Measurements from ENCODE around the gene ADGRV1. TPM values are rescaled to one million over a fixed set of nuclear protein-coding genes. Genes with fewer than 3 reads are reported as not detected.

The ADGRV1 gene
- total and polyA plus RNA-seq, 12 donors, result 129 to 2,577 (median 695) TPM

DNA sequence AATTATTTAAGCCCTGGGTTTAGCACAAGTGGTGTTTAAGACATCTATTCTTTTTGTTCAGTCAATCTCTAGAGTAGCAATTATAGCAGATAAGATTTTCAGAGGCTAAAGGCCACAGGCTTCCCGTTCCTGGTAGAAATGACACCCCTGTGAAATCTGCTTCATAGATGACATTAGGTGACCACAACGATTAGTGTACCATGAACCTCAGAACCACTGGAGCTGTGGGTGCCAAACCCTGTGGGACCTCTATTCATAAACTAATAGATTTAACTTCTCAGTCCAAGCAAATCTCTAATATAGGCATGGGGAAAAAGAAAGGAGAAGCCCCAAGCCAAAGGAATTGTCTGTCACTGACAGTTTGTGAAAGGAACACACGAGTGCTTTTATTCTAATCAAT lies 617.1 kb downstream of the ADGRV1 start:
- Histone ChIP-seq H3K36me3 (replicated peaks in 1 of 2) (no peaks in the 10 kb centered on the region), H3K27me3 (no peaks in the 10 kb centered on the region), H3K4me3 (no peak overlapping the region), H3K4me1 (replicated peaks in 1 of 2) (no peaks in the 10 kb centered on the region), H3K9me3 (replicated peaks in 1 of 3) (no peaks in the 10 kb centered on the region), H3K27ac (no peak overlapping the region)
- intact Hi-C loops (cut with DNase I), result no loop called here
- WGBS, 4 donors, result 73 to 85% (median 79%) methylated on average over 3 of the region's 3 CpGs
- TF ChIP-seq, protein P1, sequence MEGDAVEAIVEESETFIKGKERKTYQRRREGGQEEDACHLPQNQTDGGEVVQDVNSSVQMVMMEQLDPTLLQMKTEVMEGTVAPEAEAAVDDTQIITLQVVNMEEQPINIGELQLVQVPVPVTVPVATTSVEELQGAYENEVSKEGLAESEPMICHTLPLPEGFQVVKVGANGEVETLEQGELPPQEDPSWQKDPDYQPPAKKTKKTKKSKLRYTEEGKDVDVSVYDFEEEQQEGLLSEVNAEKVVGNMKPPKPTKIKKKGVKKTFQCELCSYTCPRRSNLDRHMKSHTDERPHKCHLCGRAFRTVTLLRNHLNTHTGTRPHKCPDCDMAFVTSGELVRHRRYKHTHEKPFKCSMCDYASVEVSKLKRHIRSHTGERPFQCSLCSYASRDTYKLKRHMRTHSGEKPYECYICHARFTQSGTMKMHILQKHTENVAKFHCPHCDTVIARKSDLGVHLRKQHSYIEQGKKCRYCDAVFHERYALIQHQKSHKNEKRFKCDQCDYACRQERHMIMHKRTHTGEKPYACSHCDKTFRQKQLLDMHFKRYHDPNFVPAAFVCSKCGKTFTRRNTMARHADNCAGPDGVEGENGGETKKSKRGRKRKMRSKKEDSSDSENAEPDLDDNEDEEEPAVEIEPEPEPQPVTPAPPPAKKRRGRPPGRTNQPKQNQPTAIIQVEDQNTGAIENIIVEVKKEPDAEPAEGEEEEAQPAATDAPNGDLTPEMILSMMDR (IDR thresholded peaks at IDR 0.05), result no peak
- TF ChIP-seq POLR2A (IDR thresholded peaks at IDR 0.05), result no peak
- no peak for DNase-seq

DNA sequence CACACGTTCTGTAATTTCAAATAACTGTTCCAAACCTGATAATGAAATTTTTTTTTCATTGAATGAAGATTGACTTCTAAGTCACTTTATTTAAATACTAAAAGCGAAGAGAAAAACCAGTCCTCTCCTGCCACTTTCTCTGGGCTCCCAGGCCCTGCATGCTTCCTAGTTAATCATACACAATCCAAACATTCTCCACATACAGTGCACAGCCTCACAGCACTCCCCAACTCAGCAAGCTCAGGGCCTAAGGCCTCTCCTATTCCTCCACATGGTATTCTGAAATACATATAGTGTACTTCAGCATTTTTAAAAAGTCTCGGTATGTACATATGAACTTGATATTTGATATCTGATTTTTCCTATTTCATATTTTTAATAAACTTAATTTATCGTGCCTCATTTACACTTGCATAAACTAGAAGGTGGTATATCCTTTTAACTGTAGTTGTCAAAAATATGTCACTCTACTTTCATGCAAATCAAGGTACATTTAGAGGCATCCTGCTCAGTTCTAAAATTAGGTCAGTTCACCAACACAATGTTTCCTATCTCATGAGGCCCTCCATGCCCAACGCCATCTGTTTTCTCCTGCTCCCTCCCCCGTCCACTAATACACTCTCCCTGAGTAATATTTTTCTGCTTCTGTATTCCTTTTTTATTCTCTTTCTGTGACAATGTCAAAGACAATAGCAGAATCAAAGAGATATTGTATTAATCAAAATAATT lies 617.9 kb downstream of the ADGRV1 start:
- Histone ChIP-seq H3K9me3 (replicated peaks in 1 of 3) (no peaks in the 10 kb centered on the region), H3K4me3 (no peak overlapping the region), H3K4me1 (replicated peaks in 1 of 2) (no peaks in the 10 kb centered on the region), H3K36me3 (replicated peaks in 1 of 2) (no peaks in the 10 kb centered on the region), H3K27ac (no peak overlapping the region), H3K27me3 (no peaks in the 10 kb centered on the region)
- intact Hi-C loops (cut with DNase I), result no loop called here
- WGBS, 4 donors, result 62 to 76% (median 70%) methylated on average over 6 of the region's 6 CpGs
- TF ChIP-seq, protein P1 (IDR thresholded peaks at IDR 0.05), result no peak
- no peak for TF ChIP-seq POLR2A (IDR thresholded peaks at IDR 0.05)
- no peak for DNase-seq

DNA sequence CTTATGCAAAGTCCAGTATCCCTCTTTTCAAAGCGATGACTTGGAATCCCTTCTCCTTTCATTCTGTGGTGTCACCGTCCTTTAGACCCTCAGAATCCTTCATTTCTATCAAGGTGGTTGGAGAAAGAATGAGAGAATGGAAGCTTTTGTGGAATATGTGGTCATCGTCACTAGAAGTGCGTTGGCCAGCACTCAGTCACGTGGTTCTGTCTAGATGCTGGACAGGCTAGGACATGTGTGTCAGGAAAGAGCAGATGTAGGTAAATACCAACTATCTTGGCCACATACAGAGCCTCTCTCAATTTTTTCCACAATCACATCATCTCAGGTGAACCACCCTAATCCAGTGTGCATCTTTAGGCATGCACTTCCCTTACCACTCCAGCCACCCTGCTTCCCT lies 618.5 kb downstream of the ADGRV1 start:
- no peaks in the 10 kb centered on the region for H3K36me3 ChIP-seq (replicated peaks in 1 of 2)
- no peaks in the 10 kb centered on the region for H3K4me1 ChIP-seq (replicated peaks in 1 of 2)
- H3K27ac ChIP-seq, result no peak overlapping the region
- no peak overlapping the region for H3K4me3 ChIP-seq
- DNase-seq, result no peak
- TF ChIP-seq, protein P1 (IDR thresholded peaks at IDR 0.05), result no peak
- TF ChIP-seq POLR2A (IDR thresholded peaks at IDR 0.05), result no peak
- intact Hi-C loops (cut with DNase I), result no loop called here
- 95 to 98% (median 96%) methylated on average over 5 of the region's 5 CpGs for WGBS, 4 donors
- no peaks in the 10 kb centered on the region for H3K9me3 ChIP-seq (replicated peaks in 1 of 3)
- no peaks in the 10 kb centered on the region for H3K27me3 ChIP-seq

DNA sequence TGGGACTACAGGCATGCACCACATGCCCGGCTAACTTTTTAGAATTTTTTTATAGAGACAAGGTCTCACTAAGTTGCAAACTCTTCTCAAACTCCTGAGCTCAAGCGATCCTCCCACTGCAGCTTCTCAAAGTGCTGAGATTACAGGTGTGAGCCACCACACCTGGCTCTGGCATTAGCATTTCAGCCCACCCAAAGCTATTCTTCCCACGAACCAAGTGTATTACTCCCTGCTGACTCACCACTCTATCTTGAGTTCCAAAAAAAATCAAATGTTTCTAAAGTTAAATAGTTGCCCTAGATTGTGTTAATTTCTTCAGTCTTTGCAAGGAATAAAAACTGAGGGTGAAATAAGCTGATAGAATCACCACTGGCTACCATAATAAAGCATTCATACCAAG lies 619.0 kb downstream of the ADGRV1 start:
- DNase-seq, result no peak
- intact Hi-C loops (cut with DNase I), result no loop called here
- TF ChIP-seq POLR2A (IDR thresholded peaks at IDR 0.05), result no peak
- TF ChIP-seq, protein P1 (IDR thresholded peaks at IDR 0.05), result no peak
- Histone ChIP-seq H3K4me3 (no peak overlapping the region), H3K27ac (no peak overlapping the region), H3K9me3 (replicated peaks in 1 of 3) (no peaks in the 10 kb centered on the region), H3K36me3 (replicated peaks in 1 of 2) (no peaks in the 10 kb centered on the region), H3K27me3 (no peaks in the 10 kb centered on the region), H3K4me1 (replicated peaks in 1 of 2) (no peaks in the 10 kb centered on the region)
- 69 to 79% (median 76%) methylated on average over 3 of the region's 3 CpGs for WGBS, 4 donors
